Neuronal stem cell (in vitro differentiated cells): ENCODE measurements around the gene RFX8.

Experiments
- DNase-seq: peaks from one replicate; pipeline ENCODE4 v3.0.0-alpha.2; 2013; ENCODE audit warnings: low spot score
- H2AFZ ChIP-seq: one replicate; pipeline ENCODE4 v1.6.1; 2013; ENCODE audit warnings: mild to moderate bottlenecking, low read length, inconsistent platforms
- H2AK5ac ChIP-seq: 2 replicates; pipeline ENCODE4 v1.6.1; 2013; ENCODE audit warnings: low read depth, mild to moderate bottlenecking, inconsistent platforms, low read length, moderate library complexity, mixed read lengths
- H2BK120ac ChIP-seq: 2 replicates; pipeline ENCODE4 v1.6.1; 2013; ENCODE audit warnings: low read depth, mild to moderate bottlenecking, inconsistent platforms, low read length, moderate library complexity, mixed read lengths
- H2BK12ac ChIP-seq: one replicate; pipeline ENCODE4 v1.6.1; 2013; ENCODE audit warnings: low read length, inconsistent platforms
- H2BK15ac ChIP-seq: 2 replicates; pipeline ENCODE4 v1.6.1; 2013; ENCODE audit warnings: mild to moderate bottlenecking, low read length, inconsistent platforms, mixed read lengths
- H2BK5ac ChIP-seq: one replicate; pipeline ENCODE4 v1.6.1; 2013; ENCODE audit warnings: inconsistent platforms, mild to moderate bottlenecking, low read length, moderate library complexity
- H3K14ac ChIP-seq: one replicate; pipeline ENCODE4 v1.6.1; 2013; ENCODE audit warnings: low read length, inconsistent platforms
- H3K18ac ChIP-seq: 2 replicates; pipeline ENCODE4 v1.6.1; 2013; ENCODE audit warnings: low read length, inconsistent platforms
- H3K23ac ChIP-seq: 2 replicates; pipeline ENCODE4 v1.6.1; 2013; ENCODE audit warnings: low read depth, mild to moderate bottlenecking, mixed read lengths, low read length, inconsistent platforms; ENCODE audit not compliant: poor library complexity
- H3K27ac ChIP-seq: replicated peaks from 3 replicates; pipeline ENCODE4 v1.5.1; 2013; ENCODE audit warnings: low read length, inconsistent platforms
- H3K27me3 ChIP-seq, 3 experiments: 2 replicates each; pipeline ENCODE4 v1.6.1; 2013; ENCODE audit warnings: low read length in 3 of 3, mild to moderate bottlenecking in 2 of 3, inconsistent platforms in 1 of 3, low read depth in 1 of 3, mixed read lengths in 1 of 3, moderate library complexity in 1 of 3; ENCODE audit not compliant: control insufficient read depth in 3 of 3, insufficient read depth in 3 of 3
- H3K36me3 ChIP-seq, 2 donors: replicated peaks in 1 of 2; 2 replicates each; pipeline ENCODE4 v1.6.1; 2013; ENCODE audit warnings: low read length in 2 of 2; ENCODE audit not compliant: control insufficient read depth in 2 of 2, insufficient read depth in 2 of 2
- H3K4ac ChIP-seq: 2 replicates; pipeline ENCODE4 v1.6.1; 2013; ENCODE audit warnings: inconsistent platforms, mild to moderate bottlenecking, low read length, moderate library complexity
- H3K4me1 ChIP-seq, 2 donors: 1 replicate in 1 of 2; 2 replicates in 1 of 2; pipeline ENCODE4 v1.6.1; 2013; ENCODE audit warnings: low read length in 2 of 2, low read depth in 1 of 2; ENCODE audit not compliant: control insufficient read depth in 2 of 2, insufficient read depth in 1 of 2
- H3K4me2 ChIP-seq: one replicate; pipeline ENCODE4 v1.6.1; 2013; ENCODE audit warnings: mild to moderate bottlenecking, low read length, inconsistent platforms; ENCODE audit not compliant: insufficient read depth, poor library complexity, severe bottlenecking
- H3K4me3 ChIP-seq, 2 donors: 2 replicates each; pipeline ENCODE4 v1.5.1; 2013; ENCODE audit warnings: low read length in 2 of 2, mild to moderate bottlenecking in 2 of 2, inconsistent platforms in 1 of 2, moderate library complexity in 1 of 2
- H3K79me1 ChIP-seq: one replicate; pipeline ENCODE4 v1.6.1; 2013; ENCODE audit warnings: low read depth, mild to moderate bottlenecking, inconsistent platforms, low read length, moderate library complexity
- H3K9ac ChIP-seq: one replicate; pipeline ENCODE4 v1.6.1; 2013; ENCODE audit warnings: mild to moderate bottlenecking, low read depth, low read length, inconsistent platforms; ENCODE audit not compliant: poor library complexity
- H3K9me3 ChIP-seq, 2 donors: replicated peaks in 1 of 2; 2 replicates each; pipeline versions ENCODE3 to v1.6.1; 2013; ENCODE audit warnings: low read length in 2 of 2, mild to moderate bottlenecking in 2 of 2, inconsistent platforms in 1 of 2, low read depth in 1 of 2, mixed read lengths in 1 of 2, moderate library complexity in 1 of 2; ENCODE audit not compliant: control insufficient read depth in 2 of 2, insufficient read depth in 1 of 2
- H4K8ac ChIP-seq: one replicate; pipeline ENCODE4 v1.6.1; 2013; ENCODE audit warnings: low read depth, mild to moderate bottlenecking, inconsistent platforms, low read length, moderate library complexity
- H4K91ac ChIP-seq: one replicate; pipeline ENCODE4 v1.6.1; 2013; ENCODE audit warnings: low read length, low read depth, mild to moderate bottlenecking, inconsistent platforms; ENCODE audit not compliant: poor library complexity
- WGBS, 2 donors: extraction: QIAGEN DNeasy Blood & Tissue Kit; methylation state at CpG; one replicate each; pipeline ENCODE4 v1.1.7; 2013; ENCODE audit warnings: missing lambda C conversion rate in 2 of 2, mixed read lengths in 1 of 2; ENCODE audit not compliant: insufficient read length in 2 of 2, insufficient replicate concordance in 1 of 2; ENCODE audit errors: extremely low coverage in 2 of 2; 5-methylcytosine and 5-hydroxymethylcytosine counted together

Gene RFX8

DNA sequence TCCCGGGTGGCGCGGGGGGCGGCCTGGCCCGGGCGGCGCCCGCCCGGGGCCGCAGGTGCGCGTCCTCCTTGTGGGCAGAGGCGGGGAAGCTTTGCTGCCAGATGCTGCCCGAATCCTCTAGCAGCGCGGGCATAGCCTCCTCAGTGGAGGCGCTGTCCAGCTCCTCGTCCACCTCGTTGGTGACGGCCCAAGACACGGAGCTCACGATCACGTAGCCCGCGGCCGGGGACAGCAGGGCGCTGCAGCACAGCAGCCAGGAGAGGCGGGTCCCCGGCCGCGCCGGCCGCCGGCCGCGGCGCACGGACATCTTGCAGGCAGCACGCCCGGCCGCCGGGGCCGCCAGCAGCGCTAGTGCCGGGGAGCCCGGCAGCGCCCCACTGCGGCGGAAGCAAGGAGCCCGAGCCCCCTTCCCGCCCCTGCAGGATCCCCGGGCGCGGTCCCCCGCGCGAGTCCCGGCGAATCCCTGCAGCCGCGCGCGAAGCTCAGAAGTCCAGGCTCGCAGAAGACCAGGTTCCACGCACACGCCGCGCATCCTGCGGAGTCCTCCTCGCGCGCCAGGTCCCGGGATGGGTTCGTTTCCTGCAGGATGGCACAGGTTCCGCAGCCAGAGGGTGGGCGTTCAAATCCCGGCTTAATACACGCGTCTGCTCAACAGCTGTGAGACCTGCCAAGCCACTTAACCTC lies 87.6 kb downstream of the RFX8 start, which contains the start of gene CREG2:
TSS of gene CREG2 (minus strand) at position 353 of the 684 bp plus-strand sequence. CDS start at position 307, 46 bp downstream.
- no peak within 1 kb of the TSS for H2BK120ac ChIP-seq
- no peaks in the 10 kb centered on the region for H3K9me3 ChIP-seq
- H4K91ac ChIP-seq = no peak within 1 kb of the TSS
- H3K23ac ChIP-seq = peak within 1 kb of the TSS; percentile 85
- peak within 1 kb of the TSS; percentile 97 for H2AFZ ChIP-seq
- peak within 1 kb of the TSS; percentile 44 to 82 for H3K4me3 ChIP-seq
- peak within 1 kb of the TSS; percentile 93 for H3K9ac ChIP-seq
- peaks cover 8 to 48% (median 27%) of the 10 kb centered on the region in 3 experiments for H3K27me3 ChIP-seq
- no peak within 1 kb of the TSS for H3K14ac ChIP-seq
- H2AK5ac ChIP-seq = no peak within 1 kb of the TSS
- peak within 1 kb of the TSS; percentile 39 for H2BK5ac ChIP-seq
- H2BK12ac ChIP-seq = peak within 1 kb of the TSS; percentile 99
- H3K79me1 ChIP-seq = no peaks in the 10 kb centered on the region
- WGBS, 2 donors = no CpG with 5 or more reads among the region's 79 CpGs
- no peak within 1 kb of the TSS for H4K8ac ChIP-seq
- no peak within 1 kb of the TSS for H3K27ac ChIP-seq
- DNase-seq = peak; percentile 71
- peak within 1 kb of the TSS; percentile 98 for H3K4me2 ChIP-seq
- peaks cover 4 to 6% of the 10 kb centered on the region in 2 donors for H3K4me1 ChIP-seq
- H3K4ac ChIP-seq = no peak within 1 kb of the TSS
- H2BK15ac ChIP-seq = peak within 1 kb of the TSS; percentile 63
- peak within 1 kb of the TSS; percentile 96 for H3K18ac ChIP-seq
- H3K36me3 ChIP-seq = no peaks in the 10 kb centered on the region

DNA sequence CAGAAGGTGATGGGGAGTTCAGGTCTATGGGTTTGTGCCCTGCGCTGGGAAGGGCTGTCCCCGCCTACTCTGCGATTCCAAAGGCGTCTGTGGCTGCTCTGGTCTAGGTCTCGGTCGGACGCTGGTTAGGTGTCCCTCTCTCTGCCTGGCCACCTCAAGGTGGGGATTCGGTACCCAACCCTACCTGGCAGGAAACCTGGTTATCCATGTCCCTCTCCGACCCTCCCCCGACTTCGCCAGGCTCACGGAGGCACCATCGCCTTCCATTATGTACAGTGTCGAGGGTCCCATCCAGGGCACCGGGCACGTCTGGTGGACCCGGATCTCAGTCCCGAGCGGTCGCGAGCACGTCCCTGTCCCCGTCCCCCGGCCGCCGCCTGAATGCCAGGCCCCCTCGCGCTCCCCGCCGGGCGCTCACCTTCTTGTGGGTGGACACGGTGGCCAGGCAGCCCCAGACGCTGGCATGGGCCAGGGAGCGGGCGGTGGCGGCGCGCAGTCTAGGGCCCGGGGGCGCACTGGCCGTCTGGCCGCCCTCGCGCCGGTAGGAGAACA lies 88.2 kb downstream of the RFX8 start:
- peak overlapping the region; percentile 98 for H3K4me2 ChIP-seq
- H2BK12ac ChIP-seq = peak overlapping the region; percentile 99
- H4K8ac ChIP-seq = no peak overlapping the region
- peak overlapping the region; percentile 97 for H2AFZ ChIP-seq
- peaks cover 4 to 6% of the 10 kb centered on the region in 2 donors for H3K4me1 ChIP-seq
- H3K4ac ChIP-seq = no peak overlapping the region
- no peaks in the 10 kb centered on the region for H3K36me3 ChIP-seq
- peak overlapping the region; percentile 77 for H3K18ac ChIP-seq
- no peak overlapping the region for H2BK120ac ChIP-seq
- H3K27ac ChIP-seq = no peak overlapping the region
- no peak for DNase-seq
- peaks cover 8 to 48% (median 27%) of the 10 kb centered on the region in 3 experiments for H3K27me3 ChIP-seq
- H3K23ac ChIP-seq = no peak overlapping the region
- H2BK15ac ChIP-seq = peak overlapping the region; percentile 63
- H3K4me3 ChIP-seq = peak overlapping the region; percentile 44 to 82
- no peaks in the 10 kb centered on the region for H3K9me3 ChIP-seq
- peak overlapping the region; percentile 39 for H2BK5ac ChIP-seq
- whole genome bisulfite sequencing, 2 donors = no CpG with 5 or more reads among the region's 45 CpGs
- H4K91ac ChIP-seq = no peak overlapping the region
- no peaks in the 10 kb centered on the region for H3K79me1 ChIP-seq
- no peak overlapping the region for H2AK5ac ChIP-seq
- H3K14ac ChIP-seq = no peak overlapping the region
- peak overlapping the region; percentile 71 for H3K9ac ChIP-seq

DNA sequence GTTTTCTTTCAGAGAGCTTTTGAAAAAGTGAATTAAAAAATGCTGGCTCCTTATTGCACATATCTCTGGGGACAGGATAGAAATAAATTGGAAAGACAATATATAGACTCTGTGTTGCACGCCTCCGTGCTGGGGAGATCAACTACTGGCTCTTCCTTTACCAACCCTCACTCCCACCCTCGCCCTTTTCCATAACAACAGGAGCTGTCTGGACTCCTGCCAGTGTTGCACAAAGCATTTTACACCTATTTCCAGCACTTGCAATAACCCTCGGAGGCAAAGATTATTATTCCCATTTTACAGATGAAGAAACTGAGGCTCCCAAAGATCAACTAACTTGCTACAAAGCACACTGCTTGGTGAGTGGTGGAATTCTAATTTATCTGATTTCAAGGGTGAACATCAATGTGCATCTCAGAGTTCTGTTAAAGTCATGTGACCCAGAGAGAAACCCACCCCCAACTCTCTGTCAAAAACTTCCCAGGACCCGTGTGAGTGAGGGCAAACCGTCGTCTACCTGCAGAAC lies 91.8 kb downstream of the RFX8 start:
- WGBS, 2 donors = no CpG with 5 or more reads among the region's 7 CpGs

DNA sequence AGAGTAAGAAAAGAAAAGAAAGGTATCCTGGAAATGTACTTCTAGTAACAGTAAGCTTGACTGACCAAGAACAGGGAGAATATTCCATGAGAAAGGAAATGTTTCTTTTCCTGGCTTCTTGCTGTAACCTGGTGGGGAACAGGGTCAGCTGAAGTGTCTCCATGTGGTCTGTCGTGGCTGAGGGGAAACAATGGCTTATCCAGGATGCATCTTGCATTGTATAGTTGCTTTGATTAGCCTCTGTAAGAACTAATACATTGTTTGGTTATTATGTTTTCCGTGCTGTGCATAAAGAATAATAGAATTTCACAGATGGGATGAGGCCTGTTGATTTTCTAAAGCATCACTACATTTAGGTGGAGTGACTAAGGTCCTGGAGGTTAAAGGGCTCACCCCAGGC lies 92.5 kb downstream of the RFX8 start:
- no peak for DNase-seq
- no peaks in the 10 kb centered on the region for H3K9me3 ChIP-seq
- WGBS, 2 donors = no CpG with 5 or more reads among the region's 2 CpGs
- no peaks in the 10 kb centered on the region for H3K79me1 ChIP-seq
- no peak overlapping the region for H2AK5ac ChIP-seq
- H2BK5ac ChIP-seq = no peak overlapping the region
- H3K4me1 ChIP-seq = peaks cover 4 to 6% of the 10 kb centered on the region in 2 donors
- H3K9ac ChIP-seq = no peak overlapping the region
- H2BK15ac ChIP-seq = no peak overlapping the region
- no peak overlapping the region for H3K27ac ChIP-seq
- H3K36me3 ChIP-seq = no peaks in the 10 kb centered on the region
- no peak overlapping the region for H3K18ac ChIP-seq
- H3K23ac ChIP-seq = no peak overlapping the region
- H3K4ac ChIP-seq = no peak overlapping the region
- H2BK120ac ChIP-seq = no peak overlapping the region
- H2AFZ ChIP-seq = no peak overlapping the region
- H3K27me3 ChIP-seq = peaks cover 5 to 43% (median 18%) of the 10 kb centered on the region in 3 experiments
- no peak overlapping the region for H2BK12ac ChIP-seq
- H3K14ac ChIP-seq = no peak overlapping the region
- H3K4me2 ChIP-seq = no peak overlapping the region
- H3K4me3 ChIP-seq = no peak overlapping the region
- no peak overlapping the region for H4K8ac ChIP-seq
- H4K91ac ChIP-seq = no peak overlapping the region

More for the DNA sequence above, 91.8 kb downstream of the RFX8 start:
- DNase-seq = no peak
- Histone ChIP-seq H3K36me3 (no peaks in the 10 kb centered on the region), H2BK12ac (no peak overlapping the region), H2BK15ac (no peak overlapping the region), H2AK5ac (no peak overlapping the region), H2BK120ac (no peak overlapping the region), H3K27ac (no peak overlapping the region), H2BK5ac (no peak overlapping the region), H3K4me1 (peaks cover 4 to 6% of the 10 kb centered on the region in 2 donors), H4K8ac (no peak overlapping the region), H3K14ac (no peak overlapping the region), H3K23ac (no peak overlapping the region), H3K9ac (no peak overlapping the region), H3K4me2 (no peak overlapping the region), H3K79me1 (no peaks in the 10 kb centered on the region), H3K4me3 (no peak overlapping the region), H3K27me3 (peaks cover 8 to 49% (median 24%) of the 10 kb centered on the region in 3 experiments), H3K18ac (no peak overlapping the region), H3K4ac (no peak overlapping the region), H4K91ac (no peak overlapping the region), H3K9me3 (no peaks in the 10 kb centered on the region), H2AFZ (no peak overlapping the region)
